Mesendoderm (in vitro differentiated cells): ENCODE measurements around the gene TSPAN15.

ENCODE experiments used
- DNase-seq: peaks from one replicate; pipeline ENCODE4 v3.0.0; 2013
- H2AK5ac ChIP-seq: 2 replicates; pipeline ENCODE4 v1.6.1; 2013; ENCODE audit warnings: low read length, inconsistent platforms
- H2BK120ac ChIP-seq: 2 replicates; pipeline ENCODE4 v1.6.1; 2013; ENCODE audit warnings: low read depth, mild to moderate bottlenecking, low read length, moderate library complexity, mixed read lengths
- H2BK15ac ChIP-seq: replicated peaks from 2 replicates; pipeline ENCODE4 v1.6.1; 2013; ENCODE audit warnings: low read depth, mild to moderate bottlenecking, moderate library complexity
- H2BK5ac ChIP-seq: 2 replicates; pipeline ENCODE4 v1.6.1; 2013; ENCODE audit warnings: low read length, inconsistent platforms
- H3K18ac ChIP-seq: 2 replicates; pipeline ENCODE4 v1.6.1; 2013; ENCODE audit warnings: mild to moderate bottlenecking, low read length, mixed read lengths
- H3K23ac ChIP-seq: one replicate; pipeline ENCODE4 v1.6.1; 2013; ENCODE audit warnings: low read length
- H3K27ac ChIP-seq: 2 replicates; pipeline ENCODE4 v1.5.1; 2013; ENCODE audit warnings: low read depth, mild to moderate bottlenecking, inconsistent platforms, low read length, moderate library complexity
- H3K27me3 ChIP-seq: 2 replicates; pipeline ENCODE4 v1.6.1; 2013; ENCODE audit warnings: low read length, control low read depth, mild to moderate bottlenecking, inconsistent platforms; ENCODE audit not compliant: insufficient read depth, poor library complexity
- H3K36me3 ChIP-seq: 2 replicates; pipeline ENCODE4 v1.6.1; 2013; ENCODE audit warnings: low read length, inconsistent platforms; ENCODE audit not compliant: control insufficient read depth, insufficient read depth
- H3K4ac ChIP-seq: one replicate; pipeline ENCODE4 v1.6.1; 2013; ENCODE audit warnings: low read depth, mild to moderate bottlenecking, low read length, moderate library complexity
- H3K4me1 ChIP-seq: 2 replicates; pipeline ENCODE4 v1.6.1; 2013; ENCODE audit warnings: low read depth, low read length, inconsistent platforms; ENCODE audit not compliant: control insufficient read depth
- H3K4me2 ChIP-seq: 2 replicates; pipeline ENCODE4 v1.6.1; 2013; ENCODE audit warnings: low read length
- H3K4me3 ChIP-seq: 2 replicates; pipeline ENCODE4 v1.5.1; 2013; ENCODE audit warnings: mild to moderate bottlenecking, low read length
- H3K56ac ChIP-seq: one replicate; pipeline ENCODE4 v1.6.1; 2013; ENCODE audit warnings: low read length
- H3K79me1 ChIP-seq: 2 replicates; pipeline ENCODE4 v1.6.1; 2013; ENCODE audit warnings: low read length, inconsistent platforms
- H3K79me2 ChIP-seq: 2 replicates; pipeline ENCODE4 v1.6.1; 2013; ENCODE audit warnings: mild to moderate bottlenecking, low read length; ENCODE audit not compliant: control insufficient read depth, insufficient read depth
- H3K9ac ChIP-seq: 2 replicates; pipeline ENCODE4 v1.6.1; 2013; ENCODE audit warnings: low read length, inconsistent platforms
- H4K5ac ChIP-seq: one replicate; pipeline ENCODE4 v1.6.1; 2013; ENCODE audit warnings: low read length
- H4K8ac ChIP-seq: one replicate; pipeline ENCODE4 v1.6.1; 2013; ENCODE audit warnings: low read depth, mild to moderate bottlenecking, control low read depth, low read length, moderate library complexity
- WGBS: extraction: QIAGEN DNeasy Blood & Tissue Kit; methylation state at CpG from one replicate; pipeline ENCODE4 v1.1.7; 2013; ENCODE audit warnings: low lambda C conversion rate, missing lambda C conversion rate; ENCODE audit not compliant: insufficient coverage; ENCODE audit errors: extremely low coverage; 5-methylcytosine and 5-hydroxymethylcytosine counted together

The TSPAN15 gene

DNA sequence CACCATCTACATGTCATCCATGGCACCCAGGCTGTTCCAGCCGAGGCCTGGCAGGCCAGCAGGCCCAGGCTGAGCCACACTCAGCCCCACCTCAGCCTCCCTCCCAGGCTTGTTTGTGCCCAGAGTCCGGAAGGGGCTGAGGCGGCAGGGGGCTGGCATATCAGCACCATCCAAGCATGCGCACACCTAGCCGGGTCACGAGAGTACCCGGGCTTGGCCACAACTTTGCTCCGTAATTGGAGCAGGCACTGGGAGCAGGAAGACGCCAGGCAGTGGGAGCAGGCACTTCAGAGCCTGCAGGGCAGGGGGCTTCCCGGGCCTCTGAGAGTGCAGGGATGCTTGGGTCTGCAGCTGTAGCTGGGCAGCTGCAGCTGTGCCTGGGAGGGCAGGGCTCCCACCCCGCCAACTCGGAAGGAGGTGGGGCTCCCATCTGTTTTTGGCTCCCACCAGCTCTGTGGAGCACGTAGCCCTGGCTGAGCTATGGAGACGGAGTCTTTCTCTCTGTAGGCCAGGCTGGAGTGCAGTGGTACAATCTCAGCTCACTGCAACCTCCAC is 15.2 kb upstream of the TSPAN15 start:
- H3K27me3 ChIP-seq = no peaks in the 10 kb centered on the region

GRCh38 chr10:69437321-69438259 is 13.7 kb upstream of the TSPAN15 start:
- Histone ChIP-seq H3K23ac (no peak overlapping the region), H2AK5ac (no peak overlapping the region), H2BK15ac (no peak overlapping the region), H3K56ac (no peak overlapping the region), H3K27ac (no peak overlapping the region), H3K27me3 (no peaks in the 10 kb centered on the region), H2BK120ac (no peak overlapping the region), H3K9ac (no peak overlapping the region), H3K79me1 (no peaks in the 10 kb centered on the region), H3K4me1 (no peaks in the 10 kb centered on the region), H3K4me2 (no peak overlapping the region), H3K36me3 (no peaks in the 10 kb centered on the region), H4K5ac (no peak overlapping the region), H2BK5ac (no peak overlapping the region), H3K4me3 (no peak overlapping the region), H3K79me2 (no peaks in the 10 kb centered on the region), H3K18ac (no peak overlapping the region), H3K4ac (no peak overlapping the region), H4K8ac (no peak overlapping the region)
- DNase-seq = no peak
- no CpG with 5 or more reads among the region's 13 CpGs for WGBS

More for the DNA sequence above, 15.2 kb upstream of the TSPAN15 start:
- WGBS = no CpG with 5 or more reads among the region's 14 CpGs
- no peak overlapping the region for H2BK120ac ChIP-seq
- H4K8ac ChIP-seq = no peak overlapping the region
- DNase-seq = no peak
- H3K4me1 ChIP-seq = no peaks in the 10 kb centered on the region
- H3K9ac ChIP-seq = no peak overlapping the region
- H3K4me3 ChIP-seq = no peak overlapping the region
- no peak overlapping the region for H3K56ac ChIP-seq
- no peak overlapping the region for H3K27ac ChIP-seq
- H3K4me2 ChIP-seq = no peak overlapping the region
- no peak overlapping the region for H3K18ac ChIP-seq
- no peaks in the 10 kb centered on the region for H3K36me3 ChIP-seq
- no peak overlapping the region for H3K4ac ChIP-seq
- no peak overlapping the region for H3K23ac ChIP-seq
- H4K5ac ChIP-seq = no peak overlapping the region
- H2BK15ac ChIP-seq = no peak overlapping the region
- H2BK5ac ChIP-seq = no peak overlapping the region
- no peaks in the 10 kb centered on the region for H3K79me2 ChIP-seq
- H2AK5ac ChIP-seq = no peak overlapping the region
- no peaks in the 10 kb centered on the region for H3K79me1 ChIP-seq

GRCh38 chr10:69438536-69439349 is 12.5 kb upstream of the TSPAN15 start:
- H2BK5ac ChIP-seq = no peak overlapping the region
- H2BK120ac ChIP-seq = no peak overlapping the region
- no peak overlapping the region for H3K4me2 ChIP-seq
- no peaks in the 10 kb centered on the region for H3K36me3 ChIP-seq
- WGBS = no CpG with 5 or more reads among the region's 10 CpGs
- H3K4ac ChIP-seq = no peak overlapping the region
- H3K79me2 ChIP-seq = no peaks in the 10 kb centered on the region
- H3K4me3 ChIP-seq = no peak overlapping the region
- H3K27ac ChIP-seq = no peak overlapping the region
- H3K18ac ChIP-seq = no peak overlapping the region
- peak; percentile 33 for DNase-seq
- no peak overlapping the region for H3K23ac ChIP-seq
- H3K56ac ChIP-seq = peak overlapping the region; percentile 15
- H3K79me1 ChIP-seq = no peaks in the 10 kb centered on the region
- no peaks in the 10 kb centered on the region for H3K27me3 ChIP-seq
- no peak overlapping the region for H3K9ac ChIP-seq
- H2BK15ac ChIP-seq = no peak overlapping the region
- no peak overlapping the region for H2AK5ac ChIP-seq
- no peaks in the 10 kb centered on the region for H3K4me1 ChIP-seq
- no peak overlapping the region for H4K5ac ChIP-seq
- H4K8ac ChIP-seq = no peak overlapping the region

- H2BK15ac ChIP-seq = no peak overlapping the region
- no peak overlapping the region for H3K23ac ChIP-seq
- H3K4me1 ChIP-seq = no peaks in the 10 kb centered on the region
- H3K36me3 ChIP-seq = no peaks in the 10 kb centered on the region
- peak overlapping the region; percentile 15 for H3K56ac ChIP-seq
- H3K18ac ChIP-seq = no peak overlapping the region
- no peak overlapping the region for H2BK5ac ChIP-seq
- H3K27ac ChIP-seq = no peak overlapping the region
- H3K9ac ChIP-seq = no peak overlapping the region
- no peak overlapping the region for H4K8ac ChIP-seq
- H3K4me2 ChIP-seq = no peak overlapping the region
- DNase-seq = no peak
- no peak overlapping the region for H4K5ac ChIP-seq
- WGBS = no CpG with 5 or more reads among the region's 5 CpGs
- H3K79me2 ChIP-seq = no peaks in the 10 kb centered on the region
- no peak overlapping the region for H3K4me3 ChIP-seq
- no peak overlapping the region for H3K4ac ChIP-seq
- no peaks in the 10 kb centered on the region for H3K27me3 ChIP-seq
- H2BK120ac ChIP-seq = no peak overlapping the region
- H3K79me1 ChIP-seq = no peaks in the 10 kb centered on the region
- no peak overlapping the region for H2AK5ac ChIP-seq
Measured at GRCh38 chr10:69439350-69439739, 11.9 kb upstream of the TSPAN15 start.

GRCh38 chr10:69439813-69440506 is 11.3 kb upstream of the TSPAN15 start:
- Histone ChIP-seq H2AK5ac (no peak overlapping the region), H3K4ac (no peak overlapping the region), H3K4me2 (no peak overlapping the region), H4K8ac (no peak overlapping the region), H3K79me1 (no peaks in the 10 kb centered on the region), H3K56ac (no peak overlapping the region), H2BK120ac (no peak overlapping the region), H3K79me2 (no peaks in the 10 kb centered on the region), H3K36me3 (no peaks in the 10 kb centered on the region), H3K4me3 (no peak overlapping the region), H4K5ac (no peak overlapping the region), H3K18ac (no peak overlapping the region), H2BK15ac (no peak overlapping the region), H2BK5ac (no peak overlapping the region), H3K27me3 (no peaks in the 10 kb centered on the region), H3K9ac (no peak overlapping the region), H3K27ac (no peak overlapping the region), H3K4me1 (no peaks in the 10 kb centered on the region), H3K23ac (no peak overlapping the region)
- no CpG with 5 or more reads among the region's 5 CpGs for WGBS
- peak; percentile 52 for DNase-seq
